ENCODE measurements around the gene INS. TPM values are rescaled to one million over a fixed set of nuclear protein-coding genes. Genes with fewer than 3 reads are reported as not detected.

Gene INS
- total RNA-seq, 1 donor = not detected

DNA sequence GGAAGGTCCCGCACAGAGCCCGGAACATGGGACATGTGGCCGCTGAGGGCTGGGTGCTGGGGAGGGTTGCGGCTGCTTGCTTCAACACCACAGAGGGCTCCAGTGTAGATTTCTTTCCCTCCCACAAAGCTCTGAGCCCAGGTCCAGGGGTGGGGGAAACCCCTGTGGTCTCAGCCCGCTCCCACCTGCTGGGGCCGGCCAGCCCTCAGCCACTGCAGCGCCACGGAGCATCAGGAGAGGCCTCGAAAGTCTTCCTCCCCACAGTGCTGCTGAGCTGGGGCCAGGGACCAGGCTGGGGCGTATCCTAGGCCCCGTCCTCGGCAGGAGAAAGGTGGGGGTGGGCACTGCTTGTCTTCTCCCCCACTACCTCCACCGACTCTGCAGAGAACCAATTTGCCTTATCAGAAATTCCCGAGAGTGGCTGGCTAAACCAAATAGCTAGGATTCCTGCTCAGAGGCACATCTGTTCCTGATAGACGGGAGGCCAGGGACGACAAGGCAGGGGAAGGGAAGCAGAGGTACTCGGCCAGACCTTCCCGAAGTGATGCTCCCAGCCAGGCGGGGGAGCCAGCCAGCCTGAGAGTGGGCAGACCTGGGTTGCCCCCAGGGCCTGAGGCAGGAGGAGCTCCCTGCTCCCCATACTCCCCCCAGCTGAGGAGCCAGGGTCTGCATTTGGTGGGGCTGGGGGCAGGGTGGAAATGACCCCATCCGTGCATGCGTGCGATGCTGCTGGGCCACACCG is 40.5 kb downstream of the INS start:
- TF ChIP-seq, protein P1, sequence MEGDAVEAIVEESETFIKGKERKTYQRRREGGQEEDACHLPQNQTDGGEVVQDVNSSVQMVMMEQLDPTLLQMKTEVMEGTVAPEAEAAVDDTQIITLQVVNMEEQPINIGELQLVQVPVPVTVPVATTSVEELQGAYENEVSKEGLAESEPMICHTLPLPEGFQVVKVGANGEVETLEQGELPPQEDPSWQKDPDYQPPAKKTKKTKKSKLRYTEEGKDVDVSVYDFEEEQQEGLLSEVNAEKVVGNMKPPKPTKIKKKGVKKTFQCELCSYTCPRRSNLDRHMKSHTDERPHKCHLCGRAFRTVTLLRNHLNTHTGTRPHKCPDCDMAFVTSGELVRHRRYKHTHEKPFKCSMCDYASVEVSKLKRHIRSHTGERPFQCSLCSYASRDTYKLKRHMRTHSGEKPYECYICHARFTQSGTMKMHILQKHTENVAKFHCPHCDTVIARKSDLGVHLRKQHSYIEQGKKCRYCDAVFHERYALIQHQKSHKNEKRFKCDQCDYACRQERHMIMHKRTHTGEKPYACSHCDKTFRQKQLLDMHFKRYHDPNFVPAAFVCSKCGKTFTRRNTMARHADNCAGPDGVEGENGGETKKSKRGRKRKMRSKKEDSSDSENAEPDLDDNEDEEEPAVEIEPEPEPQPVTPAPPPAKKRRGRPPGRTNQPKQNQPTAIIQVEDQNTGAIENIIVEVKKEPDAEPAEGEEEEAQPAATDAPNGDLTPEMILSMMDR (IDR thresholded peaks at IDR 0.05; ENCODE audit: insufficient read depth, low read length) = no peak
- DNase-seq (ENCODE audit: low read depth) = no peak
- no peak overlapping the region for H3K4me3 ChIP-seq (ENCODE audit: low read depth, low read length)

DNA sequence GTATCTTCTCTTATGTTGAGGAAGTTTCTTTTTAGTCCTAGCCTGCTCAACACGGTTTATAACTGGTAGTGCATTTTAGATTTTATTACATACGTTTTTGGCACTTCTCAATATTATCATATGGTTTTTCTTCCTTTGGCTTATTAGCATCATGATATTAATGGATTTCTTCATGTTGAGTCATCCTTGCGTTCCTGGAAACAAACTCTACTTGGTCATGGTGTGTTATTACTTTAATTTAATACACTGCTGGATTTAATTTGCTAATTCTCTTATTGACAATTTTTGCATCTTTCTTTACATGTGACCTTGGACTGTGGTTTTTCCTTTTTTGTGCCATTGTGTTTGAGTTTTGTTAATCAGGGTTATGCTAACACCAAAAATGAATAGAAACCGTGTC is 42.3 kb downstream of the INS start:
- H3K4me3 ChIP-seq (ENCODE audit: low read depth, low read length) = no peak overlapping the region
- TF ChIP-seq, protein P1 (IDR thresholded peaks at IDR 0.05; ENCODE audit: insufficient read depth, low read length) = no peak
- no peak for DNase-seq (ENCODE audit: low read depth)

DNA sequence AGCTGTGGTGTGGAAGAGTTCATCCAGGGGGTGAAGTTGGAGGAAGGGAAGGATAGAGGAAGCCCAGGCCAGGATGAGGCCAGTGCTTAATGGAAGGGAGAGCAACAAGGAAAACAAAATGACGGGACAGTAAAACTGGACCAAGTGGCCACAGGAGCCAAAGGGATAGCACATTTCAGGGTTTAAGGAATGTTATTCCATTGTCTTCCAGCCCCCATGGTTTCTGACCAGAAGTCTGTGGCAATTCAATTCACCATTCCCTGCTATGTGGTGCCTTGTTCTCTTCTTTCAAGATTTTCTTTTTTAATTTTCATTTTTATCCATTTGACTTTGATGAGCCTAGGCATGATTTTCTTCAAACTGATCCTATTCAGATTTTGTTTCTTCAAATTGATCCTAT is 44.3 kb downstream of the INS start:
- DNase-seq (ENCODE audit: low read depth) = no peak
- no peak overlapping the region for H3K4me3 ChIP-seq (ENCODE audit: low read depth, low read length)
- TF ChIP-seq, protein P1 (IDR thresholded peaks at IDR 0.05; ENCODE audit: insufficient read depth, low read length) = no peak

DNA sequence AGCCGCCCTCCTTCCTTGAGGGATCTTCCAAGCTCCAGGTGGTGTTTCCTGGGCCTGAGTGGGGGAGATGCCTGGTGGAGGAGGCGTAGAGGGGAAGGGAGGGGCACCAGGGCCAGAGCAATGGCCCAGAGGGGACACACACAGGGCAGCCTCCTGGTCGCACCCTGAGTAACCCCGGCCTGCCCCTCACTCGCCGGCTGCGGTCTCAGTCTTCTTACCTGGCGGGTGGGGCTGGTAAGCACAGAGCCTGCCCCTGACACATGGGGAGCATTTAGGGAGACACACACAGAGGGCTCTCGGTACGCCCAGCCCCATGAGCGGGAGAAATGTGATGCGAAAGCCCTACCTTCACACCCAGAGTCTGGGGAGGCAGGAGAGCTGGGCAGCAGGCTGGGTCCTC is 45.7 kb downstream of the INS start:
- no peak for DNase-seq (ENCODE audit: low read depth)
- TF ChIP-seq, protein P1 (IDR thresholded peaks at IDR 0.05; ENCODE audit: insufficient read depth, low read length) = no peak
- H3K4me3 ChIP-seq (ENCODE audit: low read depth, low read length) = no peak overlapping the region

DNA sequence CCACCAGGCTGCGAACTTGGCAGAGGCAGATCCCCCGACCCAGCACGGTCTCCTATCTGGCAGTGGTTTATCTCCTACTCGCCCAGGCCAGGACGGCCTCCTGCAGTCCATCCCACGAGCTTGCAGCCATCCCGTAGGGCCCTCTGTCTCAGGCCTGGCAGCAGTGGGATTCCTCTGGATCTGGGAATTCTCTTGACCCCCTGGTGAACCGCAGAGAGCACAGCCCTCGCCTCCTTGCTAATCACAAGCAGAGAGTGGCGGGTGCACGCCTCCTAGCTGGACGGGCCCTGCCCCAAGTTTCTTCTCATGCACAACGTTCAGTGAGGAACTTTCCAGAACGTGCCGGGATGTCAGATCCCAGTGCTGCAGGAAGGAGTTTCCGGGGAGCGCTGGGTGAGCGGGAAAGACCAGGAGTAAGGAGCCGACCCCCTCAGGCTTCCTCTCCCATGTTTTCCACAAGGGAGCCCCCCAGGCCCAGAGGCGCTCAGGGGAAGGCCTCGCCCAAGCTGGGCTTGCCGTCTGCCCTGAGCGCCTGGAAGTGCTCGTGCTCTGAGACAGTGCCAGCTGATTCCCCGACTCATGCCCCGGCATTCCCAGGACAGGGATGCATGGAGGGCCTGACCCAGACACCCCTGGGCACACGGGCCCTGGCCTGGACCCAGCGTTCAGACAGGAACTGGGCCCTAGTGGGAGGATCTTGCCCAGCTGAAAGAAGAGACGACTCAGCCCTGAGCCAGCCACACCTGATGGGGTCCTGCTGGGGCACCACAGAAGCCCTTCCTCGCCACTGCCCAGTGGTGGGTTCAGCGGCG is 46.4 kb downstream of the INS start:
- DNase-seq (ENCODE audit: low read depth) = no peak
- TF ChIP-seq, protein P1 (IDR thresholded peaks at IDR 0.05; ENCODE audit: insufficient read depth, low read length) = no peak
- no peak overlapping the region for H3K4me3 ChIP-seq (ENCODE audit: low read depth, low read length)

DNA sequence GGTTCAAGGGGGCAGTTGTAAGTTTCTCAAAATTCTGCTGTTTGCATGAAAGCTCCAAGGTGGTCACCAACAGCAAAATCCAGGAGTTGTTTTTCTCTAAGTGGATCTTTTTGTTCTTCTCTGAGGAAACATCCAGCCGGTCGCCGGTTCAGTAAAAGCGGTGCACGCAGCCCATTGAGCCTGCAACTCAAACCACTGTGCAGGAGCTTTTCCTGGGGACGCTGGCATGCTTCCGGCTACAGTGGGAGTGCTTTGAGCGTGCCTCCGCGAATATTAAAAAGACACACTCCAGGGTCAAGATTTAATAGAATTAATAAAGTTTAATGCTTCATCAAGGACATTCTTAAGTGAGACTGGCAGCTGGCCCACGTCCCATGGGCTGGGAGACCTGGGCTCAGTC is 47.2 kb downstream of the INS start:
- no peak for DNase-seq (ENCODE audit: low read depth)
- TF ChIP-seq, protein P1 (IDR thresholded peaks at IDR 0.05; ENCODE audit: insufficient read depth, low read length) = no peak

More for the DNA sequence above, 47.2 kb downstream of the INS start:
- no peak overlapping the region for H3K4me3 ChIP-seq (ENCODE audit: low read depth, low read length)
